ENCODE data around the gene LPIN1. TPM values are rescaled to one million over a fixed set of nuclear protein-coding genes. Genes with fewer than 3 reads are reported as not detected.
"Not testable (repeated sequence)": the region's sequence is repeated elsewhere in the genome, so short reads cannot be mapped to it uniquely, and the experiment has no call there.

The LPIN1 gene
- total RNA-seq, 4 donors from 2014 or later: 55.2 to 77.0 (median 72.8) TPM

DNA sequence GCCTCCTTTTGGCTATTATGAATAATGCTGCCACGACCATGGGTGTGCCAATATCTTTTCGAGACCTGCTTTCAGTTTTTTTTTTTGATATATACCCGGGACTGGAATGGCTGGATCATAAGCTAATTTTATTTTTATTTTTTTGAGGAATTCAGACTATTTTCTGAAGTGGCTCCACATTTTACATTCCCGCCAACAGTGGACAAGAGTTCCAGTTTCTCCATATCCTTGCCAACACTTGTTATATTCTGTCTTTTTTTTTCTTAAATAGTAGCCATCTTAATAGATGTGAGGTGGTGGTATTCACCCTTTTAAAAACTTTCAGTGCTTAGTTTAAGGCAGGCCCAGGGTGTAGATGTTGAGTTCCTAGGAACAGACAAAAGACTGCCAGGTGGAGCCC, 11.8 kb downstream of the LPIN1 start:
- H3K4me3 ChIP-seq: no peak overlapping the region
- H3K27ac ChIP-seq (replicated peaks in 1 of 4): no peak overlapping the region
- DNase-seq (ENCODE audit: extremely low spot score): no peak
- H3K9me3 ChIP-seq: no peaks in the 10 kb centered on the region
- intact Hi-C loops (cut with DNase I): no loop called here
- H3K36me3 ChIP-seq: peaks cover 0 to 10% (median 3%) of the 10 kb centered on the region in 4 donors
- H3K27me3 ChIP-seq: no peaks in the 10 kb centered on the region
- 97% methylated on average over 4 of the region's 4 CpGs for WGBS
- peaks cover 19 to 47% (median 36%) of the 10 kb centered on the region in 4 donors for H3K4me1 ChIP-seq
- TF ChIP-seq EP300 (IDR thresholded peaks at IDR 0.05): no peak
- TF ChIP-seq, protein P1, sequence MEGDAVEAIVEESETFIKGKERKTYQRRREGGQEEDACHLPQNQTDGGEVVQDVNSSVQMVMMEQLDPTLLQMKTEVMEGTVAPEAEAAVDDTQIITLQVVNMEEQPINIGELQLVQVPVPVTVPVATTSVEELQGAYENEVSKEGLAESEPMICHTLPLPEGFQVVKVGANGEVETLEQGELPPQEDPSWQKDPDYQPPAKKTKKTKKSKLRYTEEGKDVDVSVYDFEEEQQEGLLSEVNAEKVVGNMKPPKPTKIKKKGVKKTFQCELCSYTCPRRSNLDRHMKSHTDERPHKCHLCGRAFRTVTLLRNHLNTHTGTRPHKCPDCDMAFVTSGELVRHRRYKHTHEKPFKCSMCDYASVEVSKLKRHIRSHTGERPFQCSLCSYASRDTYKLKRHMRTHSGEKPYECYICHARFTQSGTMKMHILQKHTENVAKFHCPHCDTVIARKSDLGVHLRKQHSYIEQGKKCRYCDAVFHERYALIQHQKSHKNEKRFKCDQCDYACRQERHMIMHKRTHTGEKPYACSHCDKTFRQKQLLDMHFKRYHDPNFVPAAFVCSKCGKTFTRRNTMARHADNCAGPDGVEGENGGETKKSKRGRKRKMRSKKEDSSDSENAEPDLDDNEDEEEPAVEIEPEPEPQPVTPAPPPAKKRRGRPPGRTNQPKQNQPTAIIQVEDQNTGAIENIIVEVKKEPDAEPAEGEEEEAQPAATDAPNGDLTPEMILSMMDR (IDR thresholded peaks at IDR 0.05): no peak
- TF ChIP-seq POLR2A (IDR thresholded peaks at IDR 0.05; ENCODE audit: low read depth): no peak
- no peak for TF ChIP-seq POLR2AphosphoS5 (IDR thresholded peaks at IDR 0.05)

DNA sequence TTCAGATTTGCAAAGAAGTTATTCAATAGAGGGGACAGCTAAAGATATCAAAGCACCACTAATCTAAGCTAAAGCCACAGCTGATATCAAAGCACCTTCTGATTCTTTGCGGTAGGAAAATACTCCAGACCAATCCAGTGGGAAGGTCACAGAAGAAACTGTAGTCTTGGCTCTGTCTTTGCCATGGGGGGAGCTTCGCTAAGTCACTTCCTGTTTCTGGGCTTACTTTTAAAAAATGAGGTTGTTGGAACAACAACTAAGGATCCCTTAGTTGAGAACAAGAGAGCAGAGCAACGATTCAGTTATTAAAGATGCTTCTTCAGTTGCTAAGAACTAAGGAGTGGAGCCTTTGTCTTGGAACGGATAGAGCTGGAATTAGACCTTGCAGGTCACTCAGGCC, 12.2 kb downstream of the LPIN1 start:
- DNase-seq (ENCODE audit: extremely low spot score): no peak
- WGBS: 75% methylated on average over 4 of the region's 4 CpGs
- Histone ChIP-seq H3K4me1 (peaks cover 14 to 47% (median 32%) of the 10 kb centered on the region in 4 donors), H3K27ac (replicated peaks in 1 of 4) (no peak overlapping the region), H3K27me3 (no peaks in the 10 kb centered on the region), H3K9me3 (no peaks in the 10 kb centered on the region), H3K4me3 (no peak overlapping the region), H3K36me3 (peaks cover 0 to 13% (median 4%) of the 10 kb centered on the region in 4 donors)
- intact Hi-C loops (cut with DNase I): no loop called here
- TF ChIP-seq EP300 (IDR thresholded peaks at IDR 0.05) (no peak), POLR2A (IDR thresholded peaks at IDR 0.05; ENCODE audit: low read depth) (no peak), POLR2AphosphoS5 (IDR thresholded peaks at IDR 0.05) (no peak)
- TF ChIP-seq, protein P1 (IDR thresholded peaks at IDR 0.05): no peak

DNA sequence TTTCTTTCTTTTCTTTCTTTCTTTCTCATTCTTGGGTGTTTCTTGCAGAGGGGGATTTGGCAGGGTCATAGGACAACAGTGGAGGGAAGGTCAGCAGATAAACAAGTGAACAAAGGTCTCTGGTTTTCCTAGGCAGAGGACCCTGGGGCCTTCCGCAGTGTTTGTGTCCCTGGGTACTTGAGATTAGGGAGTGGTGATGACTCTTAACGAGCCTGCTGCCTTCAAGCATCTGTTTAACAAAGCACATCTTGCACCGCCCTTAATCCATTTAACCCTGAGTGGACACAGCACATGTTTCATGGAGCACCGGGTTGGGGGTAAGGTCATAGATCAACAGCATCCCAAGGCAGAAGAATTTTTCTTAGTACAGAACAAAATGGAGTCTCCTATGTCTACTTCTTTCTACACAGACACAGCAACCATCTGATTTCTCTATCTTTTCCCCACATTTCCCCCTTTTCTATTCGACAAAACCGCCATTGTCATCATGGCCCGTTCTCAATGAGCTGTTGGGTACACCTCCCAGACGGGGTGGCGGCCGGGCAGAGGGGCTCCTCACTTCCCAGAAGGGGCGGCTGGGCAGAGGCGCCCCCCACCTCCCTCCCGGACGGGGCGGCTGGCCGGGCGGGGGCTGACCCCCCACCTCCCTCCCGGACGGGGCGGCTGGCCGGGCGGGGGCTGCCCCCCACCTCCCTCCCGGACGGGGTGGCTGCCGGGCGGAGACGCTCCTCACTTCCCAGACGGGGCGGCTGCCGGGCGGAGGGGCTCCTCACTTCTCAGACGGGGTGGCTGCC, 12.9 kb downstream of the LPIN1 start:
- H3K27ac ChIP-seq (replicated peaks in 1 of 4); H3K4me3 ChIP-seq; intact Hi-C loops (cut with DNase I); H3K9me3 ChIP-seq; H3K27me3 ChIP-seq; DNase-seq (ENCODE audit: extremely low spot score): not testable (repeated sequence)
- H3K36me3 ChIP-seq: peaks cover 0 to 13% (median 4%) of the 10 kb centered on the region in 4 donors
- peaks cover 11 to 46% (median 29%) of the 10 kb centered on the region in 4 donors for H3K4me1 ChIP-seq
- WGBS: 90% methylated on average over 14 of the region's 32 CpGs

DNA sequence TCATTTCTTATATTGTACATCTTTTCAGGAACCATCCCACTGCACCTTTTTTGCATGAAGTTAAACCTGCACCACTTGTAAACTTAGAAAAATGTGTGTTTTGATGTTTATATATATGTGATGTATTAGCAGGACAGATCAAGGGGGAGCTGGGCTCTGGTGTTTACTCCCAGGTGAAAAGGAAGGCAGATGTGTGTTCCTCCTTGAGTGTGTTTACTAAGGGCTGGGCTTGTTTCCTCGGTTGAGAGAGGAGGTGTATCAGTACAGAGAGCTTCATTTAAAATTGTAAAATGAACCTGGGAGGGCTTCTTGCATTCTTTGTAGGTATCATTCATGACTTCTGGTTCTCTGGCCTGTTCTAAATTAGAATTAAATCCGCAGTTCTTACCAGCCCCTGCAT, 14.8 kb downstream of the LPIN1 start:
- H3K27me3 ChIP-seq: no peaks in the 10 kb centered on the region
- no peaks in the 10 kb centered on the region for H3K9me3 ChIP-seq
- peaks cover 10 to 23% (median 15%) of the 10 kb centered on the region in 4 donors for H3K36me3 ChIP-seq
- DNase-seq (ENCODE audit: extremely low spot score): no peak
- intact Hi-C loops (cut with DNase I): no loop called here
- TF ChIP-seq POLR2AphosphoS5 (IDR thresholded peaks at IDR 0.05): no peak
- no peak for TF ChIP-seq EP300 (IDR thresholded peaks at IDR 0.05)
- TF ChIP-seq, protein P1 (IDR thresholded peaks at IDR 0.05): no peak
- no peak for TF ChIP-seq POLR2A (IDR thresholded peaks at IDR 0.05; ENCODE audit: low read depth)
- H3K4me3 ChIP-seq: no peak overlapping the region
- peaks cover 13 to 36% (median 26%) of the 10 kb centered on the region in 4 donors for H3K4me1 ChIP-seq
- 76% methylated on average over 2 of the region's 2 CpGs for WGBS
- H3K27ac ChIP-seq (replicated peaks in 1 of 4): no peak overlapping the region

DNA sequence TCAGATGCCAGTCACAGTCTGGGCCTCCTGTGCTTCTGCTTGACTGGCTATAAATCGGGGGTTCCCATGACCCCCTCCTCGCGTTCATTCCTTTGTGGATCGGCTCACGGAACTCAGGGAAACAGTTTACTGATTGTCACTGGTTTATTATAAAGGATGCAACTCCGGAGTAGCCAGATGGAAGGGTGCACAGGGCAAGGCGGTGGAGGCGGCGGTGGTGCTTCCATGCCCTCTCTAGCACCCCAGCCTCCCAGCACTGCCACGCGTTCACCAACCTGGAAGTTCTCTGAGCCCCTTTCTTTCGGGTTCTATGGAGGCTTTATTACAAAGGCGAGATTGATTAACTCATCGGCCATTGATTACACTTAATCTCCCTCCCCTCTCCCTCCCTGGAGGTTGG, 15.6 kb downstream of the LPIN1 start:
- peaks cover 15 to 31% (median 22%) of the 10 kb centered on the region in 4 donors for H3K36me3 ChIP-seq
- no peak for DNase-seq (ENCODE audit: extremely low spot score)
- H3K4me3 ChIP-seq: no peak overlapping the region
- TF ChIP-seq EP300 (IDR thresholded peaks at IDR 0.05) (no peak), POLR2AphosphoS5 (IDR thresholded peaks at IDR 0.05) (no peak), POLR2A (IDR thresholded peaks at IDR 0.05; ENCODE audit: low read depth) (no peak)
- TF ChIP-seq, protein P1 (IDR thresholded peaks at IDR 0.05): no peak
- WGBS: 91% methylated on average over 14 of the region's 14 CpGs
- H3K27ac ChIP-seq (replicated peaks in 1 of 4): no peak overlapping the region
- no peaks in the 10 kb centered on the region for H3K9me3 ChIP-seq
- H3K27me3 ChIP-seq: no peaks in the 10 kb centered on the region
- peaks cover 13 to 30% (median 21%) of the 10 kb centered on the region in 4 donors for H3K4me1 ChIP-seq
- intact Hi-C loops (cut with DNase I): no loop called here

All from esophagus muscularis mucosa (tissue), 4 donors.